ENCODE measurements around the gene USP4.
"Not testable (repeated sequence)": the region's sequence is repeated elsewhere in the genome, so short reads cannot be mapped to it uniquely, and the experiment has no call there.

The USP4 gene

DNA sequence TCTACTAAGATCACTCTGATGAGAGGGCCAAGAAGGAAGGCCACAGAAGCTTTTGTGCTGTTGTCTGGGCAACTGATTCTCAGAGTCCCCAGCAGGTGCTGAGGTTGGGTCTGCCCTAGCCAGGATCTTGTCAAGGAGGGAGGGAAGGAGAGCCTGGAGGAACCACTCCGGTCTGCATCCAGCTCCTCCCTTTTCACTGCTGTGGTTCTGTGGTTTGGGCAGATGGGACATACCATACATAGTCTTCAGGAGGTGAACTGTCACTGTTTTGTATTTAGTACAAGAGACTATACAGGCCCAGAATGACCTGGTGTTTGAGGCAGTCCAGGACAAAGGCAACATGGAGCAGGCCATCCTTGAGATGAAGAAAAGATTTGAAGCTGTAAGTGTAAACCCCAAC lies 84.7 kb downstream of the USP4 start:
- no peak for DNase-seq

DNA sequence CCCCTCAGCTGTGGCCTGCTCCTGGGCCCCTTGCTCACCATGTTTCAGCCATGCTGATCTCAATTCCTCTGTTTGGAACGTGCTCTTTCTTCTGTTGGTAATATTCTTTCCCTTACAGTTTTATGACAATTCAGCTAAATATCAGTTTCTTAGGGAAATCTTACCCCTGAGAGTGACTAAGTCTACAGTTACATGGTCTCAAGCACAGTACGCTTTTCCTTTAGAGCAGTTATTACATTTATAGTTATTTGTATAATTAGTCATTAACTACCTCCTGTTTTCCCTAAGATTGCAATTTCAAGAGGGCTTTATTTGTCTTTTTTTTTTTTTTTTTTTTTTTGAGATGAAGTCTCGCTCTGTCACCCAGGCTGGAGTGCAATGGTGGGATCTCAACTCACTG lies 86.3 kb downstream of the USP4 start:
- DNase-seq = no peak

DNA sequence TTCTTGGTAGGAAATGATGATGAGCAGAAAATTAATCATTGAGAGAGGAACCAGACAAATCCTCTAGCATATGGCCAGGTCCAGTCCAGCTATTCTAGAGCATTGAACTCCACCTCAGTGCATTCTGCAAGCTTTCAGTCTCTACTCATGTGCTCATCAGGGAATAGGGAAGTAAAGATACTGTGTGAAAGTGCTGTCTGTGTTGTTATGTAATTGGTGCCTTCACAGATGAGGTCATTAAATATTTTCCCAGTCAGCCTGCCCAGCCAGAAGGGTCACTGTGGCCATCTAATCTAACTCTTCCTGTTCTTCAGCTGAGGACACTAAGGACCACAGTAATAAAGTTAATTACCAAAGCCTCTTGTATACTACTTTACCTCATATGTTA lies 91.0 kb downstream of the USP4 start:
- DNase-seq = peak in 1 of 56 donors; percentile 11

DNA sequence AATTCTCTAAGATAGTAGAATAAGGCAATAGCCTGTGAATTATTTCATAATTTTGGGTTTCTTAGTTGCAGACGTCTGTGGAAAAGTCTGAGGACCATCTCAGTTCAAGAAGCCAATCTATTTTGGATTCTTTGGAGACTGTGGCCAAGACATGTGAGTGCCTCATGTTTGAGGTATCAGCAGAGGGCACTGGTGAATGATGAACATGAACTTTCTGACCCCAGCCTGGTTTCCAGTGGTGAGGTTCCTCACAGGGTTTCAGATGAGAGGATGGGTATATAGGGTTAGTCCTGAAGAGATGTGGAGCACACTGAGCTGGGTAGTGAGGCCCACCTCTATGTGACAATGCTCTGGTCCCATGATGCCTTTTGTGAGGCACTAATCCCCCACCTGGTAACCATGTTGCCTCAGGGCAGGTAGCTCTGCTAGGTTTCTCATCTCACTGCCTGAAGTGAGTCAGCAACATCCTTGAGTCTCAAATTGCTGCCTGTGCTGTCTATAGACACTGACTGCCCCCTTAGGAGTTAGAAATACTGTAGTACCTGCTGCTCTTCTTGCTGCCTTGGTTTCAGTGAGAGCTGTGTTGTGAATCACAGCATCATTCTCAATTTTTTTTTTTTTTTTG lies 95.2 kb downstream of the USP4 start:
- DNase-seq = peak in 7 of 56 donors; percentile 2 to 17 (median 11)

DNA sequence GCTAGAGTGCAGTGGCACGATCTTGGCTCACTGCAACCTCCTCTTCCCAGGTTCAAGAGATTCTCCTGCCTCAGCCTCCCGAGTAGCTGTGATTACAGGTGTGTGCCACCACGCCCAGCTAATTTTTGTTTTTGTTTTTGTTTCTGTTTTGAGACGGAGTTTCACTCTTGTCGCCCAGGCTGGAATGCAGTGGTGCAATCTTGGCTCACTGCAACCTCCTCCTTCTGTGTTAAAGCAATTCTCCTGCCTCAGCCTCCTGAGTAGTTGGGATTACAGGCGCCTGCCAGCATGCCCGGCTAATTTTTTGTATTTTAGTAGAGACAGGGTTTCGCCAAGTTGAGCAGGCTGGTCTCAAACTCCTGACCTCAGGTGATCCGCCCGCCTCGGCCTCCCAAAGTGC lies 99.8 kb downstream of the USP4 start:
- not testable (repeated sequence) for DNase-seq

DNA sequence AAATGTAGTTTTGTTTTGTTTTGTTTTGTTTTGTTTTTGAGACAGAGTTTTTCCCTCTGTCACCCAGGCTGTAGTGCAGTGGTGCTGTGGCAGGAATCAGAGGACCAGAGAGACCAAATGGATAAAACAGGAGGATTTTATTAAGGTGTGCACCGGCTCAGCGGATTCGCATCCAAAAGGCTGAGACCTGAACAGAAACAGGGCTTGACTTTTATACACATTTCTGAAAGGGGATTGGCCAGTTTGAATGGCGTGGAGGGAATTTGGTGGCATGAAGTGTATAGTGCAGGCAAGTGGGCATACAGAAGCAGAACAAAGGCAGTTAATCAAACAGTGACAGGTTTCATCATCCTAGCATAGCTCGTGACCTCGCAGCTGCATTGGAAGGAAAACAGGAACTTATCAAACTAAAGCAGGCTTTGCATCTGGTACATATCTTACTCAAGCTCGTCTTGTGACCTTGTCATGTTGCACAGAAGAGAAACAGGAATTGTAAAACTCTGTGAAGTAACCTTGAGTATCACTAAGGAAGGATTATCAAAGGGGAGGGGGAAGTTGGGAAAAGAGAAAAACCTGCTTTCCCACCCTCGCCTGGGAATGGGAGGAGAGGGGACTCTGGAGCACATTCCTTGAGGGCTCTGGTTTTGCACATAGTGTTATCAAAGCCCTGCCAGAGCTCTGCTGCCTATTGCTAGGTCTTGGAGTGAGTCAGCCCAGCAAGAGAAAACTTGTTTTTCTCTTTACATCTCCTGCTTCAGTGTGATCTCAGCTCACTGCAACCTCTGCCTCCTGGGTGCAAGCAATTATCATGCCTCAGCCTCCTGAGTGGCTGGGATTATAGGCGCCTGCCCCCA lies 101.4 kb downstream of the USP4 start:
- peak in 3 of 56 donors; percentile 4 to 26 (median 7) for DNase-seq

DNA sequence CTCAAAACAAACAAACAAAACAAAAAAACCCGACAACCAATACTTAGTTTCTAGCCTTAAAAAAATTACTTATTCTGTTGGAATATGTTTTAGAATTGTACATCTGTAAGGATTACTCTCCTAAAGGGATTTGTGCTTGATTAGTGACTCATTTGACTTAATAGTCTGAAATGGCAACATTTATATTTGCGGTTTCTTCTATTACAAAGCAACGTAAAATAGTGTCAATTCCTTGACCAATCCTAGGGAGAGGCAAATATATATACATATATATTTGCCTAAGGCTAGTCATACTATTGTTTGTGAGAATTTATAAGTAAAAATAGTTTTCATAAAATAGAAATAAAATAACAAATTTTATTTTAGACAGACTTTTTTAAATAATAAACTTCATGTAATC lies 102.5 kb downstream of the USP4 start:
- no peak for DNase-seq

DNA sequence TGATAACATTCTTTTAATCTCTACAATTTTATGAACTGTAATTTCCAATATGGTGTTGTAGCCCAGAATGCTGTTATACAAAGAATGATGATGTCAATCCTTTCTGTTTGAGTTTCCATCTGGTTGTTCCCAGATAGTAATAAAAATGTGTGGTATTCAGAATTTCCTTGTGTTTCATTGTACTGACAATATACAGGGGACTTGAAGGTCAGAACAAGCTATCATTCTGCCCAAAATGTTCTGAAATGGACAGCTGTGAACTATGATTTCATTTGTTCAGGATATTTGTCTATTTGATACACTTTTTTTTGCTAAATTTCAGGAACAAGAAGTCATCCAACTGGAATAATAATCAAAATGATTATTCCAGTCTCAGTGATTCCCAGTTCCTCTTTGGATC lies 103.6 kb downstream of the USP4 start:
- DNase-seq = no peak

DNA sequence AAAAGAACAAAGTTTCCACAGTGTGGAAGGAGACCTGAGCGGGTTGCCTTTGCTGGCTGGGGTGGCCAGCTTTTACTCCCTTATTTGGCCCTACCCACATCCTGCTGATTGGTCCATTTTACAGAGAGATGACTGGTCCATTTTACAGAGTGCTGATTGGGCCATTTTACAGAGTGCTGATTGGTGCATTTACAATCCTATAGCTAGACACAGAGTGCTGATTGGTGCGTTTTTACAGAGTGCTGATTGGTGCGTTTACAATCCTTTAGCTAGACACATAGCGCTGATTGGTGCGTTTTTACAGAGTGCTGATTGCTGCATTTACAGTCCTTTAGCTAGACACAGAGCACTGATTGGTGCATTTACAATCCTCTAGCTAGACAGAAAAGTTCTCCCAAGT lies 111.0 kb downstream of the USP4 start:
- not testable (repeated sequence) for DNase-seq

All from nucleus accumbens (tissue), 56 donors.